H9 (cell line): ENCODE results near the gene JPH2. TPM values are rescaled to one million over a fixed set of nuclear protein-coding genes. Genes with fewer than 3 reads are reported as not detected.

Experiments used
- DNase-seq: peaks from one replicate; pipeline ENCODE4 v3.0.0-alpha.2; 2017
- H2AFZ ChIP-seq: one replicate; pipeline ENCODE4 v1.6.1; 2013; ENCODE audit warnings: mild to moderate bottlenecking, low read length, control low read depth, moderate library complexity
- H2AK5ac ChIP-seq: 2 replicates; pipeline ENCODE4 v1.6.1; 2013; ENCODE audit warnings: low read length, control low read depth, mixed read lengths; ENCODE audit not compliant: insufficient read length
- H2BK120ac ChIP-seq: one replicate; pipeline ENCODE4 v1.6.1; 2013; ENCODE audit warnings: low read depth, mild to moderate bottlenecking, low read length, control low read depth, inconsistent platforms; ENCODE audit not compliant: poor library complexity, severe bottlenecking
- H2BK12ac ChIP-seq: 2 replicates; pipeline ENCODE4 v1.6.1; 2013; ENCODE audit warnings: low read length, control low read depth, mixed read lengths, low read depth; ENCODE audit not compliant: insufficient read length
- H2BK15ac ChIP-seq: 2 replicates; pipeline ENCODE4 v1.6.1; 2013; ENCODE audit warnings: low read depth, low read length, control low read depth
- H2BK20ac ChIP-seq: one replicate; pipeline ENCODE4 v1.6.1; 2013; ENCODE audit warnings: low read depth, mild to moderate bottlenecking, low read length, control low read depth, inconsistent platforms; ENCODE audit not compliant: poor library complexity, severe bottlenecking
- H2BK5ac ChIP-seq: 2 replicates; pipeline ENCODE4 v1.6.1; 2013; ENCODE audit warnings: low read length, control low read depth, mixed read lengths; ENCODE audit not compliant: insufficient read length
- H3K14ac ChIP-seq: 2 replicates; pipeline ENCODE4 v1.6.1; 2013; ENCODE audit warnings: low read length, control low read depth; ENCODE audit not compliant: insufficient read depth
- H3K18ac ChIP-seq: 2 replicates; pipeline ENCODE4 v1.6.1; 2013; ENCODE audit warnings: low read depth, mild to moderate bottlenecking, mixed read lengths, low read length, control low read depth; ENCODE audit not compliant: insufficient read length
- H3K23ac ChIP-seq: 2 replicates; pipeline ENCODE4 v1.6.1; 2013; ENCODE audit warnings: low read length, control low read depth, mixed read lengths, low read depth; ENCODE audit not compliant: insufficient read length
- H3K23me2 ChIP-seq: 2 replicates; pipeline ENCODE4 v1.6.1; 2013; ENCODE audit warnings: low read depth, mild to moderate bottlenecking, mixed read lengths, low read length, control low read depth; ENCODE audit not compliant: insufficient read length, poor library complexity, severe bottlenecking
- H3K27ac ChIP-seq: 2 replicates; pipeline ENCODE4 v1.5.1; 2013; ENCODE audit warnings: low read length, control low read depth, mixed read lengths, low read depth; ENCODE audit not compliant: insufficient read length
- H3K27me3 ChIP-seq: 2 replicates; pipeline ENCODE4 v1.6.1; 2013; ENCODE audit warnings: low read length, control low read depth, inconsistent platforms; ENCODE audit not compliant: insufficient read depth
- H3K4ac ChIP-seq: 2 replicates; pipeline ENCODE4 v1.6.1; 2013; ENCODE audit warnings: low read depth, mild to moderate bottlenecking, control low read depth, inconsistent platforms, low read length, moderate library complexity
- H3K4me1 ChIP-seq: 2 replicates; pipeline ENCODE4 v1.6.1; 2013; ENCODE audit warnings: low read length, control low read depth, inconsistent platforms; ENCODE audit not compliant: insufficient read depth
- H3K4me2 ChIP-seq: 2 replicates; pipeline ENCODE4 v1.6.1; 2013; ENCODE audit warnings: low read length, control low read depth, mixed read lengths; ENCODE audit not compliant: insufficient read length, insufficient read depth
- H3K56ac ChIP-seq: 2 replicates; pipeline ENCODE4 v1.6.1; 2013; ENCODE audit warnings: low read depth, mild to moderate bottlenecking, mixed read lengths, low read length, control low read depth; ENCODE audit not compliant: insufficient read length
- H3K79me1 ChIP-seq: 2 replicates; pipeline ENCODE4 v1.6.1; 2013; ENCODE audit warnings: low read depth, mild to moderate bottlenecking, moderate library complexity, low read length, control low read depth, inconsistent platforms; ENCODE audit not compliant: insufficient read depth, poor library complexity, severe bottlenecking
- H3K79me2 ChIP-seq: 2 replicates; pipeline ENCODE4 v1.6.1; 2013; ENCODE audit warnings: low read length, control low read depth, inconsistent platforms; ENCODE audit not compliant: insufficient read depth
- H3K9ac ChIP-seq: 2 replicates; pipeline ENCODE4 v1.6.1; 2013; ENCODE audit warnings: low read length, control low read depth, mixed read lengths; ENCODE audit not compliant: insufficient read length; ENCODE audit errors: extremely low read depth
- H3K9me3 ChIP-seq: one replicate; pipeline ENCODE4 v1.6.1; 2013; ENCODE audit warnings: low read depth, low read length, inconsistent platforms; ENCODE audit not compliant: control insufficient read depth
- H3T11ph ChIP-seq: one replicate; pipeline ENCODE4 v1.6.1; 2013; ENCODE audit warnings: mild to moderate bottlenecking, low read length, control low read depth, inconsistent platforms
- H4K20me1 ChIP-seq: one replicate; pipeline ENCODE4 v1.6.1; 2013; ENCODE audit not compliant: control insufficient read depth, insufficient read length, insufficient read depth
- H4K5ac ChIP-seq: 2 replicates; pipeline ENCODE4 v1.6.1; 2013; ENCODE audit warnings: low read depth, mild to moderate bottlenecking, mixed read lengths, low read length, control low read depth; ENCODE audit not compliant: insufficient read length
- H4K8ac ChIP-seq: replicated peaks from 2 replicates; pipeline ENCODE4 v1.6.1; 2013; ENCODE audit warnings: low read length, control low read depth, mixed read lengths, low read depth; ENCODE audit not compliant: insufficient read length
- H4K91ac ChIP-seq: 2 replicates; pipeline ENCODE4 v1.6.1; 2013; ENCODE audit warnings: low read depth, mild to moderate bottlenecking, moderate library complexity, mixed read lengths, low read length, control low read depth; ENCODE audit not compliant: insufficient read length
- H3K27ac Mint-ChIP-seq, 3 experiments: 2 replicates in 2 of 3; 3 replicates in 1 of 3; pipeline ENCODE4 v1.8.0; 2020 to 2021; ENCODE audit warnings: mixed read lengths in 3 of 3, mild to moderate bottlenecking in 1 of 3, moderate library complexity in 1 of 3
- H3K27me3 Mint-ChIP-seq: 2 replicates; pipeline ENCODE4 v1.8.0; 2021; ENCODE audit warnings: low read depth, mild to moderate bottlenecking, moderate library complexity, mixed read lengths
- H3K36me3 Mint-ChIP-seq, 3 experiments: 2 replicates in 2 of 3; 3 replicates in 1 of 3; pipeline ENCODE4 v1.8.0; 2020 to 2021; ENCODE audit warnings: low read depth in 3 of 3, mixed read lengths in 3 of 3; ENCODE audit not compliant: insufficient read depth in 1 of 3
- H3K4me1 Mint-ChIP-seq, 2 experiments: 2 replicates each; pipeline ENCODE4 v1.8.0; 2020; ENCODE audit warnings: mixed read lengths in 2 of 2
- H3K4me3 Mint-ChIP-seq, 2 experiments: 2 replicates in 1 of 2; 3 replicates in 1 of 2; pipeline ENCODE4 v1.8.0; 2020 to 2021; ENCODE audit warnings: mild to moderate bottlenecking in 2 of 2, mixed read lengths in 2 of 2, moderate library complexity in 1 of 2
- H3K9me3 Mint-ChIP-seq, 2 experiments: 2 replicates in 1 of 2; 3 replicates in 1 of 2; pipeline ENCODE4 v1.8.0; 2020; ENCODE audit warnings: mild to moderate bottlenecking in 2 of 2, mixed read lengths in 2 of 2, moderate library complexity in 1 of 2
- CTCF ChIP-seq: fragments of 200-600 bp; sonication (generic); conservative IDR thresholded peaks from 3 replicates; pipeline ENCODE4 v1.8.0; 2021; ENCODE audit warnings: antibody characterized with exemption, mild to moderate bottlenecking
- WGBS: extraction: QIAGEN DNeasy Blood & Tissue Kit; methylation state at CpG from one replicate; pipeline ENCODE4 v1.1.7; 2013; ENCODE audit warnings: missing lambda C conversion rate, low lambda C conversion rate, mixed read lengths; ENCODE audit not compliant: insufficient read length; ENCODE audit errors: extremely low coverage; 5-methylcytosine and 5-hydroxymethylcytosine counted together
- total RNA-seq: library from RNA; stranded (reverse); gene quantifications from 2 replicates; pipeline ENCODE4 v1.2.1, GENCODE V29; 2021

JPH2 gene
- total RNA-seq, 1 experiment from 2014 or later = 0.31 TPM

DNA sequence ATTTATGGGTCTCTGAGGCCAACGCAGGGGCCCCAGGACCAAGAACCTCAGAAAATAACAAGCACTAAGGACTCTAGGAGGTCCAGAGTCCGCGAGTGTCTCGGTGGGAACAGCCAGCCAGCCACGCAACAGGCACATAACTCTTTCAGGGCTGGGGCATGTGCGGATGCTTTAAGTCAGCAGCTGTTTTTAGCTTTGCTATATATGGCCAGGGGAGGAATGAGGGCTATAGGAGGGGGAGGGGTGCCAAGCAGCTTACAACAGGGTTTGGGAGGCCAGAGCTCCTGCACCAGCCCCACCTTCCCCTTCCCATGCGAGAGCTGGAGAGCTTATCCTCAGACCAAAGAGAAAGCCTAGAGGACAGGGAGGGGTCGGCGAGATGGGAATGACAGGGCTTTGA, 6.2 kb downstream of the JPH2 start:
- TF ChIP-seq CTCF = no peak
- Histone ChIP-seq H2BK15ac (no peak overlapping the region), H3K9ac (no peak overlapping the region), H4K8ac (no peak overlapping the region), H3T11ph (no peak overlapping the region), H3K4ac (no peak overlapping the region), H3K79me2 (no peaks in the 10 kb centered on the region), H3K4me1 (peaks cover 5% of the 10 kb centered on the region; the same call in 1 of the 2 replicates), H3K27me3 (no peaks in the 10 kb centered on the region), H2BK20ac (no peak overlapping the region), H3K18ac (no peak overlapping the region), H3K14ac (no peak overlapping the region; the same call in 1 of the 2 replicates), H3K23me2 (no peaks in the 10 kb centered on the region), H2AFZ (no peak overlapping the region), H2BK5ac (no peak overlapping the region), H3K4me2 (no peak overlapping the region), H4K5ac (no peak overlapping the region), H2BK12ac (no peak overlapping the region), H3K9me3 (no peaks in the 10 kb centered on the region), H3K79me1 (no peaks in the 10 kb centered on the region), H4K20me1 (no peaks in the 10 kb centered on the region), H4K91ac (no peak overlapping the region), H2AK5ac (no peak overlapping the region), H3K23ac (no peak overlapping the region), H3K27ac (no peak overlapping the region), H3K56ac (no peak overlapping the region), H2BK120ac (no peak overlapping the region)
- no peak for DNase-seq
- peaks cover 1% of the 10 kb centered on the region; the same call in 1 of the 2 replicates for H3K27me3 Mint-ChIP-seq
- WGBS = no CpG with 5 or more reads among the region's 9 CpGs
- peaks cover 13 to 14% of the 10 kb centered on the region in 2 experiments for H3K4me1 Mint-ChIP-seq
- H3K4me3 Mint-ChIP-seq = no peak overlapping the region
- peak overlapping the region in 1 of 3 experiments; percentile 93; a peak in 1 of 7 replicates for H3K27ac Mint-ChIP-seq
- no peaks in the 10 kb centered on the region for H3K9me3 Mint-ChIP-seq
- no peaks in the 10 kb centered on the region for H3K36me3 Mint-ChIP-seq
